GM12892 (cell line): ENCODE measurements around the gene FAM107A.

ENCODE experiments used
- DNase-seq: peaks from one replicate; pipeline ENCODE4 v3.0.0; 2011; ENCODE audit not compliant: insufficient read length
- FAIRE-seq: peaks from 2 replicates; lab custom pipeline; 2011; peaks lifted over from hg19 to GRCh38; lab: Jason Lieb, UNC
- POLR2A ChIP-seq: IDR thresholded peaks from 2 replicates; pipeline ENCODE4 v1.6.1; 2011; ENCODE audit warnings: low read depth, low read length, control low read depth
- POLR2AphosphoS5 ChIP-seq: IDR thresholded peaks from 2 replicates; pipeline ENCODE4 v1.6.1; 2011; ENCODE audit warnings: low read depth, low read length, control low read depth
- TAF1 ChIP-seq: IDR thresholded peaks from 2 replicates; pipeline ENCODE4 v1.6.1; 2011; ENCODE audit warnings: low read depth, mild to moderate bottlenecking, control low read depth, low read length, borderline replicate concordance

The FAM107A gene

DNA sequence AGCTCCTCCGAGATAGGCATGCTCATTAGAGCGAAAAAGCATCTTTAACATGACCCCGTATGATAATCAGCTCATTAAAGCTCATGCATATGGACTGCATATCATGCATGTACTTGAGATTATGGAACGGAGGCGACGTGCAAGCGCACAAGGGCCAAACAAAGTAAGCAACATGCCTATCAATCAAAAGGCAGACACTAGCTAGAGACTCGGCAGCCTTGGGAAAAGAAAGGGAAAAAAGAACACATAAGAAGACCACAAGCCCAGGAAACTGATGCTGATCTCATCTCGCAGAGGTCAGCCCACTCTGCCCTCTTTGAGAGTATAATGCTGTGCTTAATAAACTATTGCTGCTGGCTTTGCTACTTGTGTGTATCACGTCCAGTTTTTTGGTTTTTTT, 37.6 kb downstream of the FAM107A start:
- DNase-seq (no peak), FAIRE-seq (no peak)
- TF ChIP-seq POLR2AphosphoS5 (no peak), TAF1 (no peak), POLR2A (no peak)

DNA sequence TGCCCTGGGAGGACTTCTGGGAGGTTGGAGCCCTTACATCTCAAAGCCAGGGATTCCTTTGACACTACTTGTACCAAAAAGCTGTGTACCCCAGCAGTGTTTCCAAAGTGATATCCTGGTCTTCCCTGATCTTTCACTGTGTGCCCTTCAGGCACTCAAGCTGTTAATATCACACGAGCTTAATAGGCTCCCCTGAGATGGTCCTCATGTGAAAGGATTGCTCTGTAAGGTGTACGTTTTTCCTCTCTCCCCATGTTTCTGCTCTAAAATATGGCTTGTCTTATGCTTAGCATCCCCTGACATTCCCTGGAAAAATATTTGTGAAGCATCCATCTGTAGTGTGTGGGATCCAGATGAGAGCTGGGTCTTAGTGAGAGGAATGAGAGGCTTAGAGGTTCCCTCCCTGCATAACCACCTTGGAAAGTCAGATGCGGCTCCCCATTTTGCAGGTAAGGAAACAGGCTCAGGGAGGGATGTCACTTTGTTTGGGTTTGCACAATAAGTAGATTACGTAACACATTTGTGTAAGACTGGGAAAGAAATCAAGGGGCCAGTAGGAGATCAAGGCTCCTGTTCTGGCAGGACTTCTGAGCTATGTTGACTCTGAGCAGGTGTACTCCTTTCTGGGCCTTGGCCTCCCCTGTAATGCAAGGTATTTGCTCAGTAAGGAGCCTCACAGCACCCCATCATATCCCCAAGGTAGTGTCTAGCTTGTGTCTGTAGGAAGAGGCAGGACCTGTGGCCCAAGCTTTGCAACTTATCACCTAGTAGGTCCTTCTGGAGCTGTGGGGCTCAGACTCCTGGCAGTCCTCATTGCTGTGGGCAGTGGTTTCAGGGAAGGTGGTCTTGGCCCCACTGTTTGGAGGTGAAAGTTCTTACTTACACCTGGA, 39.5 kb downstream of the FAM107A start:
- DNase-seq (no peak), FAIRE-seq (no peak)
- TF ChIP-seq TAF1 (no peak), POLR2AphosphoS5 (no peak), POLR2A (no peak)

DNA sequence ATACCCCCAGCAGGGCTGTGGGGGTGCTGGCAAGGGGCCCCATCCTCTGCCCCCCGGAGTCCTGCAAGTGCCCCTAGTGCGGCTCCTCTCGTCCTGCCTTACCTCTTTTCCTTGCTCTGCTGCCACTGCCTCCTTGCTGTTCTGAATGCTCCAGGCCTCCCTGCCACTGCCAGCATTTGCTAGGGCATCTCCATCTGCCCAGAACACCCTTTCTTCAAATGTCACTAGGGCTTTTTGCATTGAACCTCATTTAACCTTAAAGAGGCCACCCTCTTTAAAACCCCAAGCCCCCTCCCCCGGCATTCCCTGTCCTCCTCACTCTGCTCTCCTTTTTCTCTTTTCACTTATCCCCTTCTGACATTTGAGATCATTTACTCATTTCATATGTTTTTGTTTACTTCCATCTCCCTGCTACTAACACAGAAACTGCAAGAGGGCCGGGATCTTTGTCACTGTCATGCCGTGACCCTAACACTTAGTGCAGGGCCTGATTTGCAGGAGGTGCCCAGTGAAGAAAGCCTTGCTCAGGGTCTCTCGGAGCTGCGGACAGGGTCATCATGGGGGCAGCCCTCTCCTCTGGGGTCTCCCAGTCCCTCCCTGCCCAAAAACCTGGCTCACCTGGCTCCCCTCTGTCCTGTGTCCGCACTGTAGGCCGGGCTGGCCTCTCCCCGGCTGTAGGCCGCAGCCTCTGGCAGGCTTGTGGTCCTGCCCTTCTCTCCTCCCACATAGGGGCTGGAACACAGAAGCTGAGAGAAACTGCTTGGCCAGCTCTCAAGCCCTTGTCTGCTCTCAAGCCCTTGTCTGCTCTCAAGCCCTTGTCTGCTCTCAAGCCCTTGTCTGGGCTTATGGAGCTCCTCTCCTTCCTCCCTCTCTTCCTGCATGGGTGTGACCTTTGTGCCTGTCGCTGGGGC, 40.4 kb downstream of the FAM107A start, which contains the start of gene ACOX2:
Gene ACOX2, minus strand, starts transcription at position 690 of the 911 bp plus-strand sequence. CDS start 2,084 bp downstream, outside the sequence.
- DNase-seq: no peak
- TF ChIP-seq POLR2AphosphoS5 (no peak), POLR2A (no peak), TAF1 (no peak)
- no peak for FAIRE-seq

DNA sequence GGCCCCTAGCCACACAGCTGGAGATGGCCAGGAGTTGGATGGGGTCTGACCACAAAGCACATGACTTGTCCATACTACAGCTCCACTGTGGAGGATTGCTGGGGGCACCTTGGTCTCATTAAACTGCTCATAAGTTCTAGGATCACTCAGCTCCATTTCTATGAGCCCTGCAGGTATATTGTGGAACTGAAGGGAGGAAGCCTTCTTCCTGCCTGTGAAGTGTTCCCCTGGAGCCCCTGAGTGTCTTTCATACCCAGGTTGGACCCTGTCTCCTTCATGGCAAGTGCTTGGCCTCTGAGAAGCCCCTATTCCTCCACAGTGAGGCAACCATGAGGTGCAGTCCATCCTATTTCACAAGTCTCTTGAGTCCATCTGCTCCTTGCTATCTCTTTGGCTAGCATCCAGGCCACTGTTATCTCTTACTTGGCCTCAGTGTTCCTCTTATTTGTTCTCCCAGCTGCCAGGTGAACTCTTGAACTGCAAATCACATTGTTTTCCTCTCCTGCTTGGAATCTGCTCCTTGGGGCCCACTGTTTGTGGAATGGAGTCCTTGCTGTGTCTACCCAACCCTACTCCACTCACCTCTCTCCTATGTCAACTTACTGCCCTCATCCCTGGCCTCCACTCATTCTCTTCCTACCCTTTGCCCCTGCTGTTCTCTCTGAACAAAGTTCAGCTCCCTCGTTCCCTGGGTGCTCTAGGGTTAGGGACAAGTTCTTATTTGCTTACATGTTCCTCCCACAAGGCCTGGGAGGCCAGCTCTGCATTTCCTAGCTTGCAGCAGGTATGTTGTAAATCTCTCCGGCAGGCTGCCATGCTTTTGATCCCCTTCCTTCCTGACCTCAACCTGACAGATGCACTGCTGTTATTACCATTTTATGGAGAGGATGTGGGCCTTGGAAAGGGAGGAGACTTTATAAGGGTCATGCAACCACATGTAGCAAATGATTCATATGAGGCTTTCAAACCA, 41.4 kb downstream of the FAM107A start:
- DNase-seq (no peak), FAIRE-seq (no peak)
- no peak for TF ChIP-seq POLR2AphosphoS5
- TF ChIP-seq POLR2A: no peak
- no peak for TF ChIP-seq TAF1

DNA sequence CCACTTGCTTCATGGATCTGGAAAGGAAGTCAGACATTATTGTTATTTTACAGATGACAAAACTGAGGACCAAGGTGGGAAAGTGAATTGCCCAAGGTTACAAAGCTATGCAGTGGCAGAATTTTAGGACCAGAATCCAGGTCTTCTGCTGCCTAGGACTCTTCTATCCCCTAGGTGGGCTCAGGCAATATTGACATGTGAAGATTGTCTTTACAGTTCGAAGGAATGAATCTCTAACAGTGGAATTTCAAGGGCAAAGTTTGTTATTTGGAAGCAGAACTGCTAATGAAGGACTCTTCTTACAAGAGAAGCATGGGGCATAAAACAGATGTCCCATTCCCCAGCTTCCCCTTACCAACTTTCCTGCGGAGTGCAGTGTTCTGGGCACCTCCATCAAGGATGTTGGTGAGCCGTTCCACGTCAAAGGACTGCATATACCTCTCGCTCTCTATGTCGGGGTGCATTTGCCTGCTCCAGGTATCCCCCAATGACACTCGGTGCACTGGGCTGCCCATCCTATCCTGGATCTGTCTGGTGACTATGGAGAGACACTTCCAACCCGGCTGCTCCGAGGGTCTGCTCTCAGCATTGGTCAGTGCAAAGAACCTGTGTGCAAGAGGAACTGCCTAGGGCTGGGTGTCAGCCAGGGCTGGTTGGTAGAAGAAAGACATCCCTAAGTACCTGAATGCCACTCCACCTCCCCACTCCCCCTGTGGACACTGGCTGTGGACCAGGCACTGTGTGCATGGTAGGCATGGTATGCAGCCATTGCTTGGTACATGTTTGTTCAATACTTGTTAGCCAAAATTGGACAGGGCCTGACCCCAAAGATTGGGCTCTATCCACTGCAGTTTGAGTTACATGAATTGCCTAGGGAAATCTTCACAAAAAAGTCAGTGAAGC, 42.3 kb downstream of the FAM107A start:
- DNase-seq: no peak
- no peak for TF ChIP-seq TAF1
- TF ChIP-seq POLR2AphosphoS5: no peak
- TF ChIP-seq POLR2A: no peak

DNA sequence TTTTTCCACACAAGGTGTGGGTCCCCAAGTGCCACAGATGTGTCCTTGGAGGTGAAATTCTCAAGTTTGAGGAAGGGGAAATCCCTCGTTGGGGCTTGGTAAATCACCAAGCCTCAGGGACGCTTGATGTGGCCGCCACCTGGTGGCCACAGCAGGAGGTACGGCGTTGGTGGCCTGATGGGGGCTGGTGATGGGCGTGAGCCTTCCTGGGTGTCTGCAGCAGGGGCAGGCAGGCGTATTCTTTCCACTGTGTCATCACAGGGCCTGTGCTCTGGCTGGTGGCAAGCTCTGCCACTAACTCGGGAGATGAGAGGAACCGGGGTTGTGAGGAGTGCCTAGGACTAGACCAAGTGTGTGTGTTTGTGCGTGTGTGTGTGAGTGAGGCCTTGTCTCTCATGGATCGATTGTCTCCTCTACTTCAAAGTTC, 44.4 kb downstream of the FAM107A start:
- FAIRE-seq (peak; percentile 98), DNase-seq (peak; percentile 79)
- TF ChIP-seq POLR2A (no peak), POLR2AphosphoS5 (no peak), TAF1 (no peak)

More for the DNA sequence above, 42.3 kb downstream of the FAM107A start:
- FAIRE-seq: no peak

DNA sequence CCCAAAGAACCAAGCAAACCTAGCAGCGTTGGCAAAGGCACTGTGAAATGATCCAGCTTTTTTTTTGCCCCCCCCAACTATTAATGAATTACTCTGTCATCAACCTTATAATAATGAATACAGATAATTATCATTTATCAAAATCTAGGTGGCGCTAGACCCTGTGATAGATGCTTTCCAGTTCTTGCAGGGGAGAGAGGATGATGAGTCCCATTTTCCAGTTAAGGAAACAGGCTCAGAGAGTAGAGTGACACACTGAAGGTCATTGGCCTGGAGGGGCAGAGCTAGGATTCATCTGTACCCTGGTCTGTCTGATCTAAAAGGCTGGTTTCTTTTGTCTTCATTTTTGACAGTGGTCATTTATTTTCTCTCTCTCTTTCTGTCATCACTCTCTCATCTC, 45.2 kb downstream of the FAM107A start:
- no peak for FAIRE-seq
- no peak for DNase-seq
- TF ChIP-seq POLR2A (no peak), POLR2AphosphoS5 (no peak), TAF1 (no peak)

DNA sequence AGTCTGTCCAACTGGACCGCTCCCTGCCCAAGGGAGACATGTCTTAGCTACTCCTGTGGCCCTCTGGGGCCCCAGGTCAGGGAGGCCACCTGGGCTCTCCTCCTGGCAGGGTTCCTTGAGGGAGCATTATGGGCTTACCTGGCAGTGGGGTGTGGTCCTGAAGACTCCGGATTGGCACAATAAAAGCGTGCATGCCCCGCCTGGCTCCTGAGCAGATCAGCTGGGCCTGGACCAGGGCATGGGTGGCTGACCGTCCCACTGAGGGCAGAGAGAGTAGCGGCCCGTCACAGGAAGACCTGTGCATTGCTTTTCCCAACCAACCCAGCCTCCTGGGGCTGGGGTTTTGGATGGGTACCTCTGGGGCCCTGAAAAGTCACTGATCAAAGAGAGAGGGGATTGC, 45.6 kb downstream of the FAM107A start:
- DNase-seq: no peak
- FAIRE-seq: no peak
- TF ChIP-seq POLR2AphosphoS5 (no peak), TAF1 (no peak), POLR2A (no peak)

DNA sequence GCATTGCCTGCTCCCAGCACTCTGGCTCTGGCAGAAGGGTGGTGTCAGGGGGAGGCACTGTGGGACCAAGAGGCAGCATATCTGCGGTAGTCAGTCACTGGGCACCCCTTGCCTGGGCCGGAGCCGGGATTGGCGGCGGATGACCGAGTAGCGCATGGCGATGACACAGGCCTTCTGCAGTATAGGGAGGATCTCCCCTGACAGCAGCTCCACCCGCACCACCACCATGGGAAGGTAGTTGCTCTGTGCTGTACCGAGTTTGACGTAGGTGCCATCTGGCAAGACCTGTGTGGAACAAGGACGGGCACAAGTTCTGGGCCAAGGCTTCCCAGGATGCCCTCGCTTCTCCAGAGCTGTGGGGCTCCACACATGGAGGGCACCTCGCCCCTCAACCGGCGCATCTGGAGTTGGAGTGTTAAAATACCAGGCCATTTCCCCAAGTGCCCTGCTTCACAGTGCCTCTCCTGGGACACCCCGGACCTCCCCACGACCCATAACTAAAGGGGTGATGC, 46.8 kb downstream of the FAM107A start:
- FAIRE-seq: no peak
- no peak for TF ChIP-seq TAF1
- no peak for TF ChIP-seq POLR2A
- no peak for TF ChIP-seq POLR2AphosphoS5
- DNase-seq: no peak
